HepG2 (cell line): ENCODE measurements around the gene ABCC3. TPM values are rescaled to one million over a fixed set of nuclear protein-coding genes. Genes with fewer than 3 reads are reported as not detected.

Experiments
- CTCF ChIP-seq: sonication (generic); formaldehyde crosslinking; IDR thresholded peaks from 2 replicates; pipeline ENCODE4 v1.5.0; 2020; ENCODE audit warnings: mild to moderate bottlenecking, missing genetic modification reagents, moderate library complexity
- FOSL1 ChIP-seq: sonication (generic); formaldehyde crosslinking; IDR thresholded peaks from 2 replicates; pipeline ENCODE4 v1.9.0; 2021; ENCODE audit warnings: missing genetic modification reagents, borderline replicate concordance
- GABPB1 ChIP-seq: IDR thresholded peaks from 2 replicates; pipeline ENCODE4 v1.6.1; 2016; ENCODE audit warnings: mild to moderate bottlenecking, missing genetic modification reagents, moderate library complexity, missing compliant biosample characterization
- GTF3A ChIP-seq: sonication (generic); formaldehyde crosslinking; conservative IDR thresholded peaks from 2 replicates; pipeline ENCODE4 v1.4.0; 2020; ENCODE audit warnings: mild to moderate bottlenecking, missing genetic modification reagents
- ISX ChIP-seq: sonication (generic); formaldehyde crosslinking; conservative IDR thresholded peaks from 2 replicates; pipeline ENCODE4 v1.5.0; 2020; ENCODE audit warnings: missing genetic modification reagents
- SMAD9 ChIP-seq: sonication (generic); formaldehyde crosslinking; IDR thresholded peaks from 2 replicates; pipeline ENCODE4 v1.5.1; 2020; ENCODE audit warnings: mild to moderate bottlenecking, missing genetic modification reagents
- STAG1 ChIP-seq: sonication (generic); formaldehyde crosslinking; IDR thresholded peaks from 2 replicates; pipeline ENCODE4 v1.4.0; 2020; ENCODE audit warnings: missing genetic modification reagents
- YY1 ChIP-seq: IDR thresholded peaks from 2 replicates; pipeline ENCODE4 v1.6.1; 2011; ENCODE audit warnings: low read length, low read depth, moderate library complexity, mild to moderate bottlenecking; ENCODE audit not compliant: insufficient read depth, insufficient replicate concordance
- ZEB1 ChIP-seq: IDR thresholded peaks from 2 replicates; pipeline ENCODE4 v1.6.1; 2012; ENCODE audit warnings: mild to moderate bottlenecking, low read depth, inconsistent platforms; ENCODE audit not compliant: insufficient replicate concordance
- ZNF225 ChIP-seq: sonication (generic); formaldehyde crosslinking; IDR thresholded peaks from 2 replicates; pipeline ENCODE4 v1.4.0; 2020; ENCODE audit warnings: mild to moderate bottlenecking, missing genetic modification reagents
- ZNF660 ChIP-seq: sonication (generic); formaldehyde crosslinking; IDR thresholded peaks from 2 replicates; pipeline ENCODE4 v1.5.1; 2020; ENCODE audit warnings: mild to moderate bottlenecking, low read depth, missing genetic modification reagents, borderline replicate concordance
- ZNF746 ChIP-seq: sonication (generic); formaldehyde crosslinking; IDR thresholded peaks from 2 replicates; pipeline ENCODE4 v1.8.0; 2022; ENCODE audit warnings: mild to moderate bottlenecking, missing genetic modification reagents
- polyA plus RNA-seq, 8 experiments: library from polyadenylated mRNA; depleted of rRNA in 3 of 8; stranded (reverse) in 7 of 8; unstranded in 1 of 8; fragments of >200 nt; fragmentation: Illumina TruSeq in 4 of 8; extraction: Trizol in 4 of 8; gene quantifications; 2 replicates each; pipeline versions ENCODE4 v1.2.1 to v1.2.3, GENCODE V29; 2011 to 2016; ENCODE audit warnings: low read depth in 4 of 8, missing spikeins in 1 of 8, mixed read lengths in 1 of 8; ENCODE audit not compliant: insufficient read depth in 1 of 8
- total RNA-seq, 5 experiments: library from RNA; depleted of rRNA; stranded (reverse); fragments of >200 nt; fragmentation: Illumina TruSeq; extraction: Trizol; gene quantifications; 2 replicates each; pipeline ENCODE4 v1.2.3, GENCODE V29; 2016; ENCODE audit warnings: low read depth in 1 of 5
- TF ChIP-seq, protein P1 (sequence below): sonication (generic); IDR thresholded peaks from 2 replicates; pipeline ENCODE4 v1.6.1; 2016; ENCODE audit warnings: low read depth, borderline replicate concordance
- TF ChIP-seq, protein P2 (sequence below): sonication (generic); formaldehyde crosslinking; IDR thresholded peaks from 2 replicates; pipeline ENCODE4 v1.5.0; 2020; ENCODE audit warnings: missing genetic modification reagents
- TF ChIP-seq, protein P3 (sequence below): sonication (generic); formaldehyde crosslinking; IDR thresholded peaks from 2 replicates; pipeline ENCODE4 v1.4.0; 2020; ENCODE audit warnings: missing genetic modification reagents

The ABCC3 gene
- total and polyA plus RNA-seq, 2 of the 13 experiments (the other 11 are each of a cell fraction or from before 2014, with no cell fraction given), result 25.2 to 50.7 TPM

DNA sequence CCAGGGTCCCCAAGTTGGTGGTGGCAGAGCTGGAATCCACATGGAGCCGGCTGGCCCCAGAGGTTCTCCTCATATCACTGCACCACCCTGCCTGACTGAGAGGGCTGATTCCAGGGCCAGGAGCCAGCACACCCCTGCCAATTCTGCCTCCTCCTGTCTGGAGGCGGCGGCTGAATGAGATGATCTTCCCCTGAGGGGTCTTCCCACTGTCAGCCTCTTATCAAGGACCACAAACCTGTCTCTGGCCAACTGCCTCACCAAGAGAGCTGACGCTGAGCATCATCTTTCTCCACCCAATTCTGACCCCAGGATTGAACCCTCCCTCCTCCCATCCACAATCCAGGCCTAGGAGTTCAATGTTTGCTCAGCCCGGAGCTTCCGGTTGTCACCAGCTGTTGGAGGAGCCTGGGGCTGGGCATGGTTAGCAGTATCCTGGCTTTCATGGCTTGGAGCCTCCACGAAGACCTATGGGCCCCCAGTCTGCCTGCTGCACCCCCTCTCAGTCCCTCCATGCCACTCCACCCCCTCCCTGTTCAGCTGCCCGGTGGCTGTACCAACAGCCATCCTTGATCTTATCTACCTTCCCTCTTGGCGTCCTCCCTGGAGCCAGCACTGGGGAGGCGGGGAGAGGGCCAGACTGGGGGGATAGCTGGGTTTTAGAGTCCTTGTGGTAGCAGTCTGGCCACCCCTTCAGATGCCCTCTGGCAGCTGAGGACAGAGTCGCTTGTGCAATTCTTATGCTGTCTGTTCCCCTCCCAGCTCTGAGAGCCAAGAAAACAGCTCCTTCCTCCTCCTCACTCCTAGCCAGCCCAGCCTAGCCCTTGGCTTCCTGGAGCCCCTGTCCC lies 25.6 kb downstream of the ABCC3 start (continued):
- TF ChIP-seq CTCF (no peak; the same call in 1 of the 2 replicates), ISX (CRISPR knock-in tag) (no peak), ZNF746 (CRISPR knock-in tag) (peak; percentile 70), GTF3A (CRISPR knock-in tag) (no peak), STAG1 (no peak), YY1 (no peak), ZEB1 (no peak), ZNF660 (CRISPR knock-in tag) (no peak), GABPB1 (peak; percentile 88), SMAD9 (CRISPR knock-in tag) (no peak), ZNF225 (CRISPR knock-in tag) (0 out of 2 replicates have a peak, but pooled peaks have one; percentile 19), FOSL1 (CRISPR knock-in tag) (no peak)
- TF ChIP-seq, protein P1, sequence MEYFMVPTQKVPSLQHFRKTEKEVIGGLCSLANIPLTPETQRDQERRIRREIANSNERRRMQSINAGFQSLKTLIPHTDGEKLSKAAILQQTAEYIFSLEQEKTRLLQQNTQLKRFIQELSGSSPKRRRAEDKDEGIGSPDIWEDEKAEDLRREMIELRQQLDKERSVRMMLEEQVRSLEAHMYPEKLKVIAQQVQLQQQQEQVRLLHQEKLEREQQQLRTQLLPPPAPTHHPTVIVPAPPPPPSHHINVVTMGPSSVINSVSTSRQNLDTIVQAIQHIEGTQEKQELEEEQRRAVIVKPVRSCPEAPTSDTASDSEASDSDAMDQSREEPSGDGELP, result peak; percentile 98
- TF ChIP-seq, protein P2, sequence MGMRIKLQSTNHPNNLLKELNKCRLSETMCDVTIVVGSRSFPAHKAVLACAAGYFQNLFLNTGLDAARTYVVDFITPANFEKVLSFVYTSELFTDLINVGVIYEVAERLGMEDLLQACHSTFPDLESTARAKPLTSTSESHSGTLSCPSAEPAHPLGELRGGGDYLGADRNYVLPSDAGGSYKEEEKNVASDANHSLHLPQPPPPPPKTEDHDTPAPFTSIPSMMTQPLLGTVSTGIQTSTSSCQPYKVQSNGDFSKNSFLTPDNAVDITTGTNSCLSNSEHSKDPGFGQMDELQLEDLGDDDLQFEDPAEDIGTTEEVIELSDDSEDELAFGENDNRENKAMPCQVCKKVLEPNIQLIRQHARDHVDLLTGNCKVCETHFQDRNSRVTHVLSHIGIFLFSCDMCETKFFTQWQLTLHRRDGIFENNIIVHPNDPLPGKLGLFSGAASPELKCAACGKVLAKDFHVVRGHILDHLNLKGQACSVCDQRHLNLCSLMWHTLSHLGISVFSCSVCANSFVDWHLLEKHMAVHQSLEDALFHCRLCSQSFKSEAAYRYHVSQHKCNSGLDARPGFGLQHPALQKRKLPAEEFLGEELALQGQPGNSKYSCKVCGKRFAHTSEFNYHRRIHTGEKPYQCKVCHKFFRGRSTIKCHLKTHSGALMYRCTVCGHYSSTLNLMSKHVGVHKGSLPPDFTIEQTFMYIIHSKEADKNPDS, result no peak
- TF ChIP-seq, protein P3, sequence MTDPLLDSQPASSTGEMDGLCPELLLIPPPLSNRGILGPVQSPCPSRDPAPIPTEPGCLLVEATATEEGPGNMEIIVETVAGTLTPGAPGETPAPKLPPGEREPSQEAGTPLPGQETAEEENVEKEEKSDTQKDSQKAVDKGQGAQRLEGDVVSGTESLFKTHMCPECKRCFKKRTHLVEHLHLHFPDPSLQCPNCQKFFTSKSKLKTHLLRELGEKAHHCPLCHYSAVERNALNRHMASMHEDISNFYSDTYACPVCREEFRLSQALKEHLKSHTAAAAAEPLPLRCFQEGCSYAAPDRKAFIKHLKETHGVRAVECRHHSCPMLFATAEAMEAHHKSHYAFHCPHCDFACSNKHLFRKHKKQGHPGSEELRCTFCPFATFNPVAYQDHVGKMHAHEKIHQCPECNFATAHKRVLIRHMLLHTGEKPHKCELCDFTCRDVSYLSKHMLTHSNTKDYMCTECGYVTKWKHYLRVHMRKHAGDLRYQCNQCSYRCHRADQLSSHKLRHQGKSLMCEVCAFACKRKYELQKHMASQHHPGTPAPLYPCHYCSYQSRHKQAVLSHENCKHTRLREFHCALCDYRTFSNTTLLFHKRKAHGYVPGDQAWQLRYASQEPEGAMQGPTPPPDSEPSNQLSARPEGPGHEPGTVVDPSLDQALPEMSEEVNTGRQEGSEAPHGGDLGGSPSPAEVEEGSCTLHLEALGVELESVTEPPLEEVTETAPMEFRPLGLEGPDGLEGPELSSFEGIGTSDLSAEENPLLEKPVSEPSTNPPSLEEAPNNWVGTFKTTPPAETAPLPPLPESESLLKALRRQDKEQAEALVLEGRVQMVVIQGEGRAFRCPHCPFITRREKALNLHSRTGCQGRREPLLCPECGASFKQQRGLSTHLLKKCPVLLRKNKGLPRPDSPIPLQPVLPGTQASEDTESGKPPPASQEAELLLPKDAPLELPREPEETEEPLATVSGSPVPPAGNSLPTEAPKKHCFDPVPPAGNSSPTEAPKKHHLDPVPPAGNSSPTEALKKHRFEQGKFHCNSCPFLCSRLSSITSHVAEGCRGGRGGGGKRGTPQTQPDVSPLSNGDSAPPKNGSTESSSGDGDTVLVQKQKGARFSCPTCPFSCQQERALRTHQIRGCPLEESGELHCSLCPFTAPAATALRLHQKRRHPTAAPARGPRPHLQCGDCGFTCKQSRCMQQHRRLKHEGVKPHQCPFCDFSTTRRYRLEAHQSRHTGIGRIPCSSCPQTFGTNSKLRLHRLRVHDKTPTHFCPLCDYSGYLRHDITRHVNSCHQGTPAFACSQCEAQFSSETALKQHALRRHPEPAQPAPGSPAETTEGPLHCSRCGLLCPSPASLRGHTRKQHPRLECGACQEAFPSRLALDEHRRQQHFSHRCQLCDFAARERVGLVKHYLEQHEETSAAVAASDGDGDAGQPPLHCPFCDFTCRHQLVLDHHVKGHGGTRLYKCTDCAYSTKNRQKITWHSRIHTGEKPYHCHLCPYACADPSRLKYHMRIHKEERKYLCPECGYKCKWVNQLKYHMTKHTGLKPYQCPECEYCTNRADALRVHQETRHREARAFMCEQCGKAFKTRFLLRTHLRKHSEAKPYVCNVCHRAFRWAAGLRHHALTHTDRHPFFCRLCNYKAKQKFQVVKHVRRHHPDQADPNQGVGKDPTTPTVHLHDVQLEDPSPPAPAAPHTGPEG, result no peak
